HG02798 (cell line): Measurements from ENCODE around the gene SMTN.
"Not testable (repeated sequence)": the region's sequence is repeated elsewhere in the genome, so short reads cannot be mapped to it uniquely, and the experiment has no call there.

ENCODE experiments used
- ATAC-seq: cut with Tn5 transposase; IDR thresholded peaks from one replicate; pipeline ENCODE4 v1.9.1; 2021; ENCODE audit warnings: mild to moderate bottlenecking; ENCODE audit not compliant: unreplicated experiment, poor library complexity

Gene SMTN

GRCh38 chr22:31100762-31101525 lies 19.8 kb downstream of the SMTN start:
- ATAC-seq: no peak

- no peak for ATAC-seq
Measured at GRCh38 chr22:31102441-31103081, 21.4 kb downstream of the SMTN start.

- ATAC-seq: no peak
Measured at GRCh38 chr22:31103111-31103510, 22.0 kb downstream of the SMTN start.

GRCh38 chr22:31103899-31104694 lies 23.0 kb downstream of the SMTN start:
- ATAC-seq: no peak

GRCh38 chr22:31104869-31105268 lies 23.8 kb downstream of the SMTN start:
- no peak for ATAC-seq

- ATAC-seq: no peak
Measured at GRCh38 chr22:31105282-31105929, 24.3 kb downstream of the SMTN start.

- no peak for ATAC-seq
Measured at GRCh38 chr22:31106001-31106571, 25.0 kb downstream of the SMTN start.

GRCh38 chr22:31106731-31107177 lies 25.6 kb downstream of the SMTN start:
- ATAC-seq: no peak

- ATAC-seq: peak; percentile 95
Measured at GRCh38 chr22:31107178-31107893, 26.2 kb downstream of the SMTN start, which contains the start of gene SELENOM. Gene SELENOM (minus strand): TSS chr22:31107568. CDS start chr22:31107505, 63 bp downstream.

GRCh38 chr22:31107894-31108218 lies 26.7 kb downstream of the SMTN start:
- ATAC-seq: peak; percentile 16

- ATAC-seq: not testable (repeated sequence)
Measured at GRCh38 chr22:31112547-31113091, 31.5 kb downstream of the SMTN start.

- ATAC-seq: no peak
Measured at GRCh38 chr22:31118046-31118820, 37.1 kb downstream of the SMTN start.

- ATAC-seq: no peak
Measured at GRCh38 chr22:31119026-31119717, 38.1 kb downstream of the SMTN start.

GRCh38 chr22:31120230-31120629 lies 39.1 kb downstream of the SMTN start:
- no peak for ATAC-seq

- ATAC-seq: no peak
Measured at GRCh38 chr22:31120642-31121041, 39.5 kb downstream of the SMTN start.

GRCh38 chr22:31121403-31121802 lies 40.3 kb downstream of the SMTN start:
- no peak for ATAC-seq

- no peak for ATAC-seq
Measured at GRCh38 chr22:31122196-31122531, 41.0 kb downstream of the SMTN start.
